GM12875 (cell line): Measurements from ENCODE around the gene USP44.

Experiments used
- H3K4me3 ChIP-seq: one replicate; pipeline ENCODE4 v1.5.1; 2011; ENCODE audit warnings: low read depth, low read length, control low read depth
- TF ChIP-seq, protein P1 (sequence below): IDR thresholded peaks from 2 replicates; pipeline ENCODE4 v1.5.1; 2011; ENCODE audit warnings: low read depth, mild to moderate bottlenecking, control low read depth, inconsistent platforms, low read length, moderate library complexity, borderline replicate concordance; ENCODE audit not compliant: insufficient read depth

USP44 gene

DNA sequence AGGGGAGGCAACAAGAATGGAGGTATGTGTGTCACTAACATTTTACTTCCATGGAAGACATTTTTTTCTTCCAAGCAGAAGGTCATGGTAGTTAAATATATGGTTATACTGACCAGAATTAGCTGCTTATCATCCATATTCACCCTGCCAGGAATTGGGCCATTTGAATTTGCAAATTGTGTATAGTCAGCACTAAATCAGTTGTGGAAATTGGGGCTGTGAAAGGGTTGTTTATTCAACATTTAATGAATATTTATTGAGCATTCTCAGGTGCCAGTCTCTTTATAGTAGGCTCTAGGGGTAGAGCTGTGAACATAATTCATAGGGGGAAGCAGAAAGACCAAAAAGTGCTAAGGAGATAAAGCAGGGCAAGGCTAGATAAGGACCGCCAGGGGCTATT lies 39.3 kb downstream of the USP44 start:
- no peak overlapping the region for H3K4me3 ChIP-seq
- TF ChIP-seq, protein P1, sequence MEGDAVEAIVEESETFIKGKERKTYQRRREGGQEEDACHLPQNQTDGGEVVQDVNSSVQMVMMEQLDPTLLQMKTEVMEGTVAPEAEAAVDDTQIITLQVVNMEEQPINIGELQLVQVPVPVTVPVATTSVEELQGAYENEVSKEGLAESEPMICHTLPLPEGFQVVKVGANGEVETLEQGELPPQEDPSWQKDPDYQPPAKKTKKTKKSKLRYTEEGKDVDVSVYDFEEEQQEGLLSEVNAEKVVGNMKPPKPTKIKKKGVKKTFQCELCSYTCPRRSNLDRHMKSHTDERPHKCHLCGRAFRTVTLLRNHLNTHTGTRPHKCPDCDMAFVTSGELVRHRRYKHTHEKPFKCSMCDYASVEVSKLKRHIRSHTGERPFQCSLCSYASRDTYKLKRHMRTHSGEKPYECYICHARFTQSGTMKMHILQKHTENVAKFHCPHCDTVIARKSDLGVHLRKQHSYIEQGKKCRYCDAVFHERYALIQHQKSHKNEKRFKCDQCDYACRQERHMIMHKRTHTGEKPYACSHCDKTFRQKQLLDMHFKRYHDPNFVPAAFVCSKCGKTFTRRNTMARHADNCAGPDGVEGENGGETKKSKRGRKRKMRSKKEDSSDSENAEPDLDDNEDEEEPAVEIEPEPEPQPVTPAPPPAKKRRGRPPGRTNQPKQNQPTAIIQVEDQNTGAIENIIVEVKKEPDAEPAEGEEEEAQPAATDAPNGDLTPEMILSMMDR: no peak

DNA sequence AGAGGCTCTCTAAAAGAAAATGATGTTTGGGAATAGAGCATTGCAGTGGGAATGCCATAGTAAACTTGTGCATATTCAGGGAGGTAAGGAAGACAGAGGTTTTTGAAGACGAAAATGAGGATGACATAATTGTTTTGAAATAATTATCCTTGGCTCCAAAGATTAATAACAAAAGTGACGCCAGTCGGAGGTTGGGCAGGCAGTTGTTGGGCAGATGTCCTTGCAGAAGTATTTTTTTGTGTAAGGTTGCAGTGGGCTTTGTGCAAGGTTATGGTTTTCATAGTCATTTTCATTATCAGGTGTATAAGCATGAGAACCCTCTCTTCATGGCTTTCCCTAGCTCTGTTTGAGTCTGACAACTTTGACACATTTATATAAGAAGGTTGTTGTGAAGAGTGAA lies 42.0 kb downstream of the USP44 start:
- no peak overlapping the region for H3K4me3 ChIP-seq
- TF ChIP-seq, protein P1: no peak

DNA sequence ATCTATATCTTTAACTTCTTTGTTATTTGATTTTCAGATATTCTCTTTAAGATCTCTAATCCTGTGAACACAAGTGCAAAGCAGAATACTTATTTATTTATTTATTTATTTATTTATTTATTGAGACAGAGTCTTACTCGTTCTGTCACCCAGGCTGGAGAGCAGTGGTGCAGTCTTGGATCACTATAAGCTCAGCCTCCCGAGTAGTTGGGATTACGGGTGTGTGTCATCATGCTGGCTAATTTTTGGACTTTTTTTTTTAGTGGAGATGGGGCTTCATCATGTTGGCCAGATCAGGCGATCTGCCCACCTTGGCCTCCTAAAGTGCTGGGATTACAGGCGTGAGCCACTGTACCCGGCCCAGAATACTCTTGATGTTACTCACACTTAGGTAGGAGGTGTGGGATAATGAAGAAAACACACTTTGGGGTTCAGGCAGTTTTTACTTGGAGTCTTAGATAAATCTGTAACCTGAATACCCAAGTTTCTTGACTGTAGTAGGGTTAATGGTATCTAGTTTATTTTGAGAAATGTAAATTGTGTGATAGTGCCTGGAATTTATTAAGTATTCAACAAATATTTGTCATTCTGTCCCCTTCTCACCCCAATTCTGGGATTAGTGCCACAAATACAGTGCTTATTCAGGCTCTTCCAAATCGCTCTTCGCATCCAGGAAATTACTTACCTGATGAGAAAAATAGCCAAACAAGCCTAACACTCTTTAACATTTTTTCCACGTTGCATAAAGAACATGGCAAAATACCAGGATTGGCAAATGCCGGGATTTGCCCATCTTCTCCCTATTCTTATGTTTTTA lies 44.4 kb downstream of the USP44 start:
- TF ChIP-seq, protein P1: no peak
- H3K4me3 ChIP-seq: no peak overlapping the region

DNA sequence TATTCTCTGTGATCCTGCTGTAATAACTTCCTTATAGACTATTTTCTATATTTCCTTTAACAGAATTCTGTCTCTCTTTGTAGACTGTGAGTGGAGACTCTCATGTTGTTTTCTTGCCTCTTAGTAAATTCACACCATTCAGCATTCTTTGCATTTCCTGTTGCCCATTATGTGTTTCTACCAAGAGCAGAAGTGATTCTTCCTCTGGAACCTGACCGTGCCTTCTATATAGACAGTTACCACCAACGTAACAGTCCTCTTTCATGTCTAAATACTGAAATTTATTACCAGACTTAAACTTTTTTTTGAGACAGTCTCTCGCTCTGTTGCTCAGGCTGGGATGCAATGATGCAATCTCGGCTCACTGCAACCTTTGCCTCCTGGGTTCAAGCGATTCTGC lies 46.2 kb downstream of the USP44 start:
- TF ChIP-seq, protein P1: no peak

DNA sequence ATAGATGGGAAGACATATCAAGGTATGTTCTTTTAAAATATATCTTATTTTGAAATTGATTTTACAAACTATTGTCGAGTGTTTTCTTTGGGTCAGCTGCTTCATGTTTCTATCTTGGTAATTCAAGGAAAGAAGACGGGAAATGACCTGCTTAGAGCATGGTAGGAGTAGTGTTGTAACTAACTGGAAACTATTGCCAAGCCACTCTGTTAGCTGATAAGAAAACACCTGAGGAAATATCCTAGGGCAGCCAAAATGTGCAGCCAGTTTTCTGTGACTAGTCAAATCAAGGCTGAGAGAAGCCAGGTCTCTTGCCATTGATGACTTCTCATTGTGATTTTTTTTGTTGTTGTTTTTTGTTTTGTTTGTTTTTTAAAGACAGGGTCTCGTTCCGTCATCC lies 47.1 kb downstream of the USP44 start:
- TF ChIP-seq, protein P1: no peak
- H3K4me3 ChIP-seq: no peak overlapping the region

More for the DNA sequence above, 46.2 kb downstream of the USP44 start:
- H3K4me3 ChIP-seq: no peak overlapping the region

DNA sequence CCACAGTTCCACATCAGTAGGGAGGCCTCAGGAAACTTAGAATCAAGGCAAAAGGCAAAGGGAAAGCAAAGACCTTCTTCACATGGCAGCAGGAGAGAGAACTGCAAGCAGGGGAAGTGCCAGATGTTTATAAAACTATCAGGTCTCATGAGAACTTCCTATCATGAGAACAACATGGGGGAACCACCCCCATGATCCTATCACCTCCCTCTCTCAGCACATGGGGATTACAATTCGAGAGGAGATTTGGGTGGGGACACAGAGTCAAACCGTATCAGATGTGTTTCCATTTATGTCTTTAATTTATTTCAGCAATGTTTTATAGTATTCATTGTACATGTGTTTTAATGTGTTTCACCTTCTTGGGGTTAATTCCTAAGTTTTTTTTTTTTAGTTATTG lies 51.5 kb downstream of the USP44 start:
- TF ChIP-seq, protein P1: no peak
- no peak overlapping the region for H3K4me3 ChIP-seq

DNA sequence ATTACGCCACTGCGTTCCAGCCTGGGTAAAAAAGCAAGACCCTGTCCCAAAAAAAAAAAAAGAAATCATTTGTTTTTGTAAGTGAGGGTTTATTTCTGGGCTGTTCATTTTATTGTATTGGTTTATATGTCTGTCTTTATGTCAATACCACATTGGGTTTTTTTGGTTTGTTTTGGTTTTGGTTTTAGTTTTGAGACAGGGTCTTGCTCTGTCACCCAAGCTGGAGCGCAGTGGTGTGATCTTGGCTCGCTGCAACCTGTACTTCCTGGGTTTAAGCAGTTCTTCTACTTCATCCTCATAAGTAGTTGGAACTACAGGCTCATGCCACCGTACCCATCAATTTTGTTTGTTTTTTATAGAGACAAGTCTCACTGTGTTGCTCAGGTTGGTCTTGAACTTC lies 52.3 kb downstream of the USP44 start:
- TF ChIP-seq, protein P1: no peak
- H3K4me3 ChIP-seq: no peak overlapping the region
